HL-60 (cell line): ENCODE data around the gene BCL2L12.
A peak's percentile ranks its signal among the peaks of the same experiment; 100 is the strongest.

Experiments used
- GABPA ChIP-seq: IDR thresholded peaks from 2 replicates; pipeline ENCODE4 v1.6.1; 2012; ENCODE audit warnings: low read depth
- POLR2AphosphoS5 ChIP-seq: IDR thresholded peaks from 2 replicates; pipeline ENCODE4 v1.6.1; 2012; ENCODE audit warnings: low read depth
- SPI1 ChIP-seq: IDR thresholded peaks from 2 replicates; pipeline ENCODE4 v1.6.1; 2012; ENCODE audit warnings: low read depth, mild to moderate bottlenecking, borderline replicate concordance
- TF ChIP-seq, protein P1 (sequence below): IDR thresholded peaks from one replicate; pipeline ENCODE4 v1.5.1; 2011; ENCODE audit warnings: low read length, control low read depth, inconsistent platforms; ENCODE audit not compliant: insufficient read depth
- TF ChIP-seq, protein P2 (sequence below): IDR thresholded peaks from 2 replicates; pipeline ENCODE4 v1.6.1; 2012; ENCODE audit warnings: low read depth; ENCODE audit not compliant: insufficient replicate concordance

DNA sequence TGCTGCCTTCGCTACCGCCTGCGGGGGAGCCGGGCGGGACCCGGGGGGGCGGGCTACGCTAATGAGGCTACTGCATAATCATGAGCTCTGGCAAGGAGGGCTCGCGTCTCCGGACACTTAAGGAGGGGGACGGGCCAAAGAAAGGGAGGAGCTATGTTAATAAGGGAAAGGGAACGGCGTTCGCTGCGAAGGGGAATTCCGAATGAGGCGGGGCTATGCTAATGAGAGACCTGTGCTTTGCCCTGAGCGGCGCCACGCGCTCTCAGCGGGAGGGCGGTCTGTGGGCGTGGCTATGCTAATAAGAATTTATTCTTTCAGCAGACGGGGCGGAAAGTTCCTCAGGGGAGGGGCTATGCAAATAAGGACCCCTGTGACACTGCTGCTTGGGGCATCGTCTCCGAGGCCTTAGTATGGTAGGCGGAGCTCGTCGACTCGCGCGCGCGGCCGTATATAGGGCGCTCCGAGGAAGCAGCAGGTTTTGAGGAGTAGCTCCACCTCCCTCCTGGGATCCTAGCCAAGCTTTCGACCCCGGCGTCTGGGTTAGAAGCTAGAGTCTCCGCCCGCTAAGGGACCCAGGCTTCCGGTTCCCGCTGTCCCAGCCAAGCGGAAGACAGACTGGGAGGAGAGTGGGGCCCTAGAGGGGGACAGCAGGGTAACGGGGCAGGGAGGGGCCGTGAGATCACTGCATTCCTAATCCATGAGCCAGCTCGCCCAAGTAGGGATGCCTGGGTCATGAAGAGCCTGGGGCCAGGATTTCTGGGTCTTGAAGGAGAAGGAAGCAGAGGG, 25.4 kb upstream of the BCL2L12 start, which contains the start of gene RRAS:
- TF ChIP-seq POLR2AphosphoS5 (peak; percentile 81), GABPA (peak; percentile 73), SPI1 (0 out of 2 replicates have a peak, but pooled peaks have one; percentile 1)
- TF ChIP-seq, protein P1, sequence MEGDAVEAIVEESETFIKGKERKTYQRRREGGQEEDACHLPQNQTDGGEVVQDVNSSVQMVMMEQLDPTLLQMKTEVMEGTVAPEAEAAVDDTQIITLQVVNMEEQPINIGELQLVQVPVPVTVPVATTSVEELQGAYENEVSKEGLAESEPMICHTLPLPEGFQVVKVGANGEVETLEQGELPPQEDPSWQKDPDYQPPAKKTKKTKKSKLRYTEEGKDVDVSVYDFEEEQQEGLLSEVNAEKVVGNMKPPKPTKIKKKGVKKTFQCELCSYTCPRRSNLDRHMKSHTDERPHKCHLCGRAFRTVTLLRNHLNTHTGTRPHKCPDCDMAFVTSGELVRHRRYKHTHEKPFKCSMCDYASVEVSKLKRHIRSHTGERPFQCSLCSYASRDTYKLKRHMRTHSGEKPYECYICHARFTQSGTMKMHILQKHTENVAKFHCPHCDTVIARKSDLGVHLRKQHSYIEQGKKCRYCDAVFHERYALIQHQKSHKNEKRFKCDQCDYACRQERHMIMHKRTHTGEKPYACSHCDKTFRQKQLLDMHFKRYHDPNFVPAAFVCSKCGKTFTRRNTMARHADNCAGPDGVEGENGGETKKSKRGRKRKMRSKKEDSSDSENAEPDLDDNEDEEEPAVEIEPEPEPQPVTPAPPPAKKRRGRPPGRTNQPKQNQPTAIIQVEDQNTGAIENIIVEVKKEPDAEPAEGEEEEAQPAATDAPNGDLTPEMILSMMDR, result no peak
- TF ChIP-seq, protein P2, sequence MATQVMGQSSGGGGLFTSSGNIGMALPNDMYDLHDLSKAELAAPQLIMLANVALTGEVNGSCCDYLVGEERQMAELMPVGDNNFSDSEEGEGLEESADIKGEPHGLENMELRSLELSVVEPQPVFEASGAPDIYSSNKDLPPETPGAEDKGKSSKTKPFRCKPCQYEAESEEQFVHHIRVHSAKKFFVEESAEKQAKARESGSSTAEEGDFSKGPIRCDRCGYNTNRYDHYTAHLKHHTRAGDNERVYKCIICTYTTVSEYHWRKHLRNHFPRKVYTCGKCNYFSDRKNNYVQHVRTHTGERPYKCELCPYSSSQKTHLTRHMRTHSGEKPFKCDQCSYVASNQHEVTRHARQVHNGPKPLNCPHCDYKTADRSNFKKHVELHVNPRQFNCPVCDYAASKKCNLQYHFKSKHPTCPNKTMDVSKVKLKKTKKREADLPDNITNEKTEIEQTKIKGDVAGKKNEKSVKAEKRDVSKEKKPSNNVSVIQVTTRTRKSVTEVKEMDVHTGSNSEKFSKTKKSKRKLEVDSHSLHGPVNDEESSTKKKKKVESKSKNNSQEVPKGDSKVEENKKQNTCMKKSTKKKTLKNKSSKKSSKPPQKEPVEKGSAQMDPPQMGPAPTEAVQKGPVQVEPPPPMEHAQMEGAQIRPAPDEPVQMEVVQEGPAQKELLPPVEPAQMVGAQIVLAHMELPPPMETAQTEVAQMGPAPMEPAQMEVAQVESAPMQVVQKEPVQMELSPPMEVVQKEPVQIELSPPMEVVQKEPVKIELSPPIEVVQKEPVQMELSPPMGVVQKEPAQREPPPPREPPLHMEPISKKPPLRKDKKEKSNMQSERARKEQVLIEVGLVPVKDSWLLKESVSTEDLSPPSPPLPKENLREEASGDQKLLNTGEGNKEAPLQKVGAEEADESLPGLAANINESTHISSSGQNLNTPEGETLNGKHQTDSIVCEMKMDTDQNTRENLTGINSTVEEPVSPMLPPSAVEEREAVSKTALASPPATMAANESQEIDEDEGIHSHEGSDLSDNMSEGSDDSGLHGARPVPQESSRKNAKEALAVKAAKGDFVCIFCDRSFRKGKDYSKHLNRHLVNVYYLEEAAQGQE, result no peak
